Keratinocyte (primary cell): ENCODE data around the gene LRRC27. TPM values are rescaled to one million over a fixed set of nuclear protein-coding genes. Genes with fewer than 3 reads are reported as not detected.

Source experiments
- DNase-seq: peaks from one replicate; pipeline ENCODE4 v3.0.0-alpha.2; 2011; ENCODE audit warnings: low read depth, missing footprints, low spot score
- FAIRE-seq: peaks from 2 replicates; lab custom pipeline; 2011; peaks lifted over from hg19 to GRCh38; lab: Jason Lieb, UNC
- H2AFZ ChIP-seq: 2 replicates; pipeline ENCODE4 v1.6.0; 2012; ENCODE audit warnings: low read length, control low read depth, inconsistent platforms; ENCODE audit not compliant: control insufficient read depth
- H3K27ac ChIP-seq: 2 replicates; pipeline ENCODE4 v1.5.1; 2011; ENCODE audit warnings: low read length; ENCODE audit not compliant: control insufficient read depth, insufficient read depth
- H3K27me3 ChIP-seq: 3 replicates; pipeline ENCODE4 v1.6.0; 2011; ENCODE audit warnings: low read length; ENCODE audit not compliant: control insufficient read depth, insufficient read depth; ENCODE audit errors: extremely low read depth
- H3K36me3 ChIP-seq, 2 experiments: 2 replicates in 1 of 2; 3 replicates in 1 of 2; pipeline ENCODE4 v1.5.1; 2011; ENCODE audit warnings: low read length in 2 of 2, mild to moderate bottlenecking in 1 of 2; ENCODE audit not compliant: control insufficient read depth in 2 of 2, insufficient read depth in 2 of 2; ENCODE audit errors: extremely low read depth in 1 of 2
- H3K4me1 ChIP-seq: 3 replicates; pipeline ENCODE4 v1.5.1; 2011; ENCODE audit warnings: low read length; ENCODE audit not compliant: control insufficient read depth, insufficient read depth; ENCODE audit errors: extremely low read depth
- H3K4me2 ChIP-seq: 3 replicates; pipeline ENCODE4 v1.6.0; 2011; ENCODE audit warnings: low read depth, low read length; ENCODE audit not compliant: control insufficient read depth, insufficient read depth; ENCODE audit errors: extremely low read depth
- H3K4me3 ChIP-seq, 3 experiments: fragments of 200-600 bp in 1 of 3; sonication (generic) in 1 of 3; 2 replicates in 2 of 3; 3 replicates in 1 of 3; pipeline ENCODE4 v1.5.1; 2011 to 2016; ENCODE audit warnings: low read length in 3 of 3, mild to moderate bottlenecking in 3 of 3, control low read depth in 2 of 3, inconsistent platforms in 1 of 3, low read depth in 1 of 3, mixed read lengths in 1 of 3, mixed run types in 1 of 3, moderate library complexity in 1 of 3; ENCODE audit not compliant: control insufficient read depth in 2 of 3, insufficient read depth in 2 of 3; ENCODE audit errors: extremely low read depth in 1 of 3
- H3K79me2 ChIP-seq: 2 replicates; pipeline ENCODE4 v1.6.0; 2012; ENCODE audit warnings: low read length; ENCODE audit not compliant: control insufficient read depth, insufficient read depth
- H3K9ac ChIP-seq: 3 replicates; pipeline ENCODE4 v1.6.0; 2011; ENCODE audit warnings: low read length; ENCODE audit not compliant: control insufficient read depth, insufficient read depth; ENCODE audit errors: extremely low read depth
- H3K9me1 ChIP-seq: 3 replicates; pipeline ENCODE4 v1.6.0; 2011; ENCODE audit warnings: low read length; ENCODE audit not compliant: control insufficient read depth, insufficient read depth; ENCODE audit errors: extremely low read depth
- H3K9me3 ChIP-seq: 2 replicates; pipeline ENCODE4 v1.5.1; 2012; ENCODE audit warnings: low read depth, low read length; ENCODE audit not compliant: control insufficient read depth
- H4K20me1 ChIP-seq: 3 replicates; pipeline ENCODE4 v1.6.0; 2011; ENCODE audit warnings: low read length; ENCODE audit not compliant: control insufficient read depth, insufficient read depth; ENCODE audit errors: extremely low read depth
- EZH2 ChIP-seq: IDR thresholded peaks from one replicate; pipeline ENCODE4 v1.6.1; 2012; ENCODE audit warnings: inconsistent platforms, mild to moderate bottlenecking, low read length, moderate library complexity
- dilution Hi-C: fragments of 300-500 bp; cut with MboI; formaldehyde crosslinking; loops from one replicate; pipeline ENCODE4 v1.7.0; 2020; ENCODE audit warnings: low sequenced_read_pairs; ENCODE audit not compliant: extremely low pct_ligation_motif_present
- polyA plus RNA-seq, 5 experiments: library from polyadenylated mRNA; depleted of rRNA in 3 of 5; stranded (reverse) in 3 of 5; stranded (forward) in 1 of 5; unstranded in 1 of 5; fragments of >200 nt; gene quantifications; 1 replicate in 1 of 5; 2 replicates in 3 of 5; 3 replicates in 1 of 5; pipeline versions ENCODE4 v1.2.1 to v1.2.3, GENCODE V29; 2011 to 2012; ENCODE audit warnings: missing spikeins in 2 of 5, low read depth in 1 of 5, low replicate concordance in 1 of 5
- TF ChIP-seq, protein P1 (sequence below), 3 experiments: IDR thresholded peaks in 1 of 3; conservative IDR thresholded peaks in 1 of 3; optimal IDR thresholded peaks in 1 of 3; 2 replicates in 2 of 3; 3 replicates in 1 of 3; pipeline versions ENCODE3 to v1.5.1; 2011; ENCODE audit warnings: low read length in 3 of 3, mild to moderate bottlenecking in 3 of 3, moderate library complexity in 2 of 3, control low read depth in 1 of 3, inconsistent platforms in 1 of 3; ENCODE audit not compliant: insufficient read depth in 2 of 3; ENCODE audit errors: extremely low read depth in 1 of 3

LRRC27 gene
- polyA plus RNA-seq, 1 donor (not counting 4 experiments of a cell fraction or from before 2014, with no cell fraction given): 3.0 TPM

DNA sequence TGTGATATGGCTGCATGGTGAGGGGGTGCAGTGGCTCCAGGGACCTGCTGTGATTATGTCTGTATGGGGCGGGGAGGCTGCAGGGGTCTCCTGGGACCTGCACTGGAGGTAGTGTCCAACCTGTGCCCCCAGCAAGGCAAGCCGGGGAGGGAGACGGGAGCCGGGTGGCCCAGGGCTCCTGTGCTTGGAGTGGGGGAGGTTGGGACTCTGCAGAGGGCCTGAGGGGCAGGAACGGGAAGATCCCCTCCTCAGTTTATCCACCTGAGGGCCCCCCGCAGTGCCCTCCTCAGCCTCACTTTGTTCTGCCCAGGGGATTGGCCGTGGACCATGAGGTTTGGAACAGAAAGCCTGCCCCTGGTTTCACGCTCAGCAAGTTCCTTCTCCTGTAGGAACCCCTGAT, 42.2 kb downstream of the LRRC27 start:
- TF ChIP-seq, protein P1, sequence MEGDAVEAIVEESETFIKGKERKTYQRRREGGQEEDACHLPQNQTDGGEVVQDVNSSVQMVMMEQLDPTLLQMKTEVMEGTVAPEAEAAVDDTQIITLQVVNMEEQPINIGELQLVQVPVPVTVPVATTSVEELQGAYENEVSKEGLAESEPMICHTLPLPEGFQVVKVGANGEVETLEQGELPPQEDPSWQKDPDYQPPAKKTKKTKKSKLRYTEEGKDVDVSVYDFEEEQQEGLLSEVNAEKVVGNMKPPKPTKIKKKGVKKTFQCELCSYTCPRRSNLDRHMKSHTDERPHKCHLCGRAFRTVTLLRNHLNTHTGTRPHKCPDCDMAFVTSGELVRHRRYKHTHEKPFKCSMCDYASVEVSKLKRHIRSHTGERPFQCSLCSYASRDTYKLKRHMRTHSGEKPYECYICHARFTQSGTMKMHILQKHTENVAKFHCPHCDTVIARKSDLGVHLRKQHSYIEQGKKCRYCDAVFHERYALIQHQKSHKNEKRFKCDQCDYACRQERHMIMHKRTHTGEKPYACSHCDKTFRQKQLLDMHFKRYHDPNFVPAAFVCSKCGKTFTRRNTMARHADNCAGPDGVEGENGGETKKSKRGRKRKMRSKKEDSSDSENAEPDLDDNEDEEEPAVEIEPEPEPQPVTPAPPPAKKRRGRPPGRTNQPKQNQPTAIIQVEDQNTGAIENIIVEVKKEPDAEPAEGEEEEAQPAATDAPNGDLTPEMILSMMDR (optimal IDR thresholded peaks at IDR 0.05 in 1 of 3, IDR thresholded peaks at IDR 0.05 in 1 of 3, conservative IDR thresholded peaks at IDR 0.05 in 1 of 3; ENCODE audit: extremely low read depth in 1 of 3, insufficient read depth in 2 of 3, low read length in 3 of 3): no peak
- TF ChIP-seq EZH2: no peak
- Histone ChIP-seq H3K4me1 (no peaks in the 10 kb centered on the region), H3K4me3 (no peak overlapping the region), H4K20me1 (no peaks in the 10 kb centered on the region), H3K4me2 (no peak overlapping the region), H3K27me3 (peaks cover 10% of the 10 kb centered on the region), H2AFZ (no peak overlapping the region), H3K9me3 (no peaks in the 10 kb centered on the region), H3K79me2 (no peaks in the 10 kb centered on the region), H3K9ac (no peak overlapping the region), H3K36me3 (no peaks in the 10 kb centered on the region), H3K9me1 (no peaks in the 10 kb centered on the region), H3K27ac (no peak overlapping the region)
- dilution Hi-C loops: no loop called here
- DNase-seq (no peak), FAIRE-seq (no peak)

DNA sequence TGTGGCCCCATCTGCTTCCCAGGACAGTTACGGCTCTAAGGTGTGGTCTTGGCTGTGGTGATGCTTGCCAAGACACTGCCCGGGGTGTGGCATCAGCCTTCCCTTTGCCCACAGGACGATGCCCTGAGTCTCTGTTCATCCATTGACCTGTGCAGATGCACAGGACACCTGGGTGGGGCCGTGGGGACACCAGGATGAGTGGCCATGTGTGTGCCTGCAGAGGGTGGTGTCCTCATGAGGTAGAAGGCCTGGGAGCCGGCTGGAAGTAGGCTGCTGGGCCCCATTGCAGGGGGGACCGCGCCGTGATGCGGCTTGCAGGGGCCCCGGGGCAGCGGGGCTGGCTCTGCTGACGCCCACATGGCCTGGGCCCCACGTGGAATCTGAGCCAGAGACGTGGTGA, 42.6 kb downstream of the LRRC27 start:
- Histone ChIP-seq H3K79me2 (no peaks in the 10 kb centered on the region), H3K9me1 (no peaks in the 10 kb centered on the region), H4K20me1 (no peaks in the 10 kb centered on the region), H3K4me3 (no peak overlapping the region), H3K9me3 (no peaks in the 10 kb centered on the region), H3K27ac (no peak overlapping the region), H3K4me2 (no peak overlapping the region), H3K27me3 (peaks cover 10% of the 10 kb centered on the region), H3K36me3 (no peaks in the 10 kb centered on the region), H3K9ac (no peak overlapping the region), H3K4me1 (no peaks in the 10 kb centered on the region), H2AFZ (no peak overlapping the region)
- FAIRE-seq (no peak), DNase-seq (no peak)
- dilution Hi-C loops: no loop called here
- TF ChIP-seq EZH2: no peak

- Histone ChIP-seq H3K9me3 (no peaks in the 10 kb centered on the region), H3K36me3 (no peaks in the 10 kb centered on the region), H4K20me1 (no peaks in the 10 kb centered on the region), H3K27me3 (peaks cover 10% of the 10 kb centered on the region), H3K4me1 (no peaks in the 10 kb centered on the region), H2AFZ (no peak overlapping the region), H3K4me2 (no peak overlapping the region), H3K27ac (no peak overlapping the region), H3K9ac (no peak overlapping the region), H3K4me3 (no peak overlapping the region), H3K79me2 (no peaks in the 10 kb centered on the region), H3K9me1 (no peaks in the 10 kb centered on the region)
- TF ChIP-seq EZH2: no peak
- TF ChIP-seq, protein P1 (optimal IDR thresholded peaks at IDR 0.05 in 1 of 3, IDR thresholded peaks at IDR 0.05 in 1 of 3, conservative IDR thresholded peaks at IDR 0.05 in 1 of 3; ENCODE audit: extremely low read depth in 1 of 3, insufficient read depth in 2 of 3, low read length in 3 of 3): no peak
- no peak for DNase-seq
- dilution Hi-C loops: no loop called here
- no peak for FAIRE-seq
Measured at GRCh38 chr10:132375116-132375794, 43.3 kb downstream of the LRRC27 start.
